DMS 273 treated with DMSO at 0.1 percent for 48 hours (cell line): ENCODE results near the gene CARNS1.

ENCODE experiments used
- DNase-seq: peaks from one replicate; lab custom pipeline; 2025; lab: John Stamatoyannopoulos, UW

The CARNS1 gene

GRCh38 chr11:67441098-67441563, 25.7 kb downstream of the CARNS1 start:
- DNase-seq: no peak

DNA sequence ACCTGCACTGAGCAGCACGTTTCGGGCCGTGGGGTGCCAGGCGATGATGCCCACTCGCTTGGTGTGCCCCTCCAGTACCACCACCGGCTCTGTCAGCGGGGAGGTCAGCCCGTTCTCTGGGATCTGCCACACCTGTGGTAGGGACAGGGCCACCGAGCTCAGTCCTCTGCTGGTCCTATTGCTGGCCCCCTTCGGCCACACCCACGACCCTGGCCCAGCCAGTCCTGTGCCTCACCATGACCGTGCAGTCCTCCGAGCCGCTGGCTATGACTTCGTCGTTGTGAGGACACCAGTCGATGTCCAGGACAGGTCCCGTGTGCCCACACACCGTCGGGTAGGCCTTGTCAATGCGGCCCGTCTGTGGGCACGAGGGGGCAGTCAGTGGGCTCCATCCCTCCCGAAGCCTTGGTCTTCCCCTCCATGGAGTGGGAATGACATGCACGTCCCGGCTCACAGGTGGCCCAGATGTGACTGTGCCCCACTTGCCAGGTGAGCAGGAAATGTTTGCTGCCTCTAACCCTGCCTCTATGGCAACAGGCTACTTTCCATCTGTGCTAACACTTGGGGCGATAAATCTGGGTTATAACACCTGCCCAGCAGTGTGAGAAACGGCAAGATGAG, 26.4 kb downstream of the CARNS1 start:
- no peak for DNase-seq

- DNase-seq: no peak
Observed at GRCh38 chr11:67442504-67443404, 27.3 kb downstream of the CARNS1 start.

- no peak for DNase-seq
Observed at GRCh38 chr11:67445515-67445914, 30.0 kb downstream of the CARNS1 start.

- no peak for DNase-seq
Observed at GRCh38 chr11:67448220-67448609, 32.7 kb downstream of the CARNS1 start.

- no peak for DNase-seq
Observed at GRCh38 chr11:67449116-67449844, 33.8 kb downstream of the CARNS1 start.

DNA sequence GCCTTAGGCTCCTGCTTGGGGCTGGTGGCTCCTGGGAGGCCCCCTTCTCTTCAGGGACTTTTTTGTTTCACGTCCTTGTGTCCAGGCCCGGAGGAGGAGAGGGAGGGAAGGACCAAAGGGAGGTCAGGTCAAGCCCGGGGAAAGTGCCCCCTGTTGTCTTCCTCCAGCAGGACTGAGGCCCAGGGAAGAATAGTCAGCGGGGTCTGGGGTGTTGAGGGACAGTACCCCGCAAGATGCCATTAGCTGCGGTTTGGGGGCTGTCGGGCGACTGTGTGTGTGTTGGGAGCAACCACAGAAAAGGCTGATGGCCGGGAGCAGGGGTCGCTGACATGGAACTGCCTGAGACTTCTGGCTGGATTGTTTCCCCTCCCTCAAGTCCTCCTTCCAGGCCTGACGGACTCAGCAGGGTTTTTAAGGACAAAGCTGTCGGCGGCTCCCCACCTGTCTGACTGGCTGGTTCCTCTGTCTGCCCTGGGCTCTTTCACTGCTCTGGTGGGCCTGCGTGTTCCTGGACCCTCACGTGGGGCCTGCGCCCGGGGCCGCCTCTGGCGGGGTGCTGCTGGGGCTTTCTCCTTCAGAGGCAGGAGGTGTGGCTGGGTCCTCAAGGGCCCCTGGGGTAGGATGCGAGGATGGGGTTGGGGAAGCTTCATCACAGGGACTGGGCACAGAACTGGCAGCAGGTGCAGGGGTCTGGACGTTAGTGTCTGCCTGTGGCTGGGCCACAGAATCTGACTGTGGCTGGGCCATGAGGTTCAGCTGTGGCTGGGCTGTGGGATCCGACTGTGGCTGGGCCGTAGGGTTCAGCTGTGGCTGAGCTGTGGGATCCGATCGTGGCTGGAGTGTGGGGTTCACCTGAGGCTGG, 35.5 kb downstream of the CARNS1 start:
- no peak for DNase-seq

DNA sequence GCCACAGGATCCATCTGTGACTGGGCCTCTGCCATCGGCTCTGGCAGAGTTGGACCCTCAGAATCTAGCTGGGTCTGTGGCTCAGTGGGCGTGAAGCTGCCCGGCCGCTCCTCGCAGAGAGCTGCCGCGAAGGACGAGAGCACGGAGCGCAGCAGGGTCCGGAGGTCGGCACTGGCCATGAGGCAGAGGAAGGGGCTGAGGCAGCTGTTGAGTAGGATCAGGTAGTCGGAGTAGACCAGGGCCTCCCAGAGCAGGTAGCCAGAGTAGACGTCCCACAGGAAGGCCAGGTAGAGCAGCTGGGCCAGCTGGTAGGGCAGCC, 36.1 kb downstream of the CARNS1 start:
- DNase-seq: no peak

DNA sequence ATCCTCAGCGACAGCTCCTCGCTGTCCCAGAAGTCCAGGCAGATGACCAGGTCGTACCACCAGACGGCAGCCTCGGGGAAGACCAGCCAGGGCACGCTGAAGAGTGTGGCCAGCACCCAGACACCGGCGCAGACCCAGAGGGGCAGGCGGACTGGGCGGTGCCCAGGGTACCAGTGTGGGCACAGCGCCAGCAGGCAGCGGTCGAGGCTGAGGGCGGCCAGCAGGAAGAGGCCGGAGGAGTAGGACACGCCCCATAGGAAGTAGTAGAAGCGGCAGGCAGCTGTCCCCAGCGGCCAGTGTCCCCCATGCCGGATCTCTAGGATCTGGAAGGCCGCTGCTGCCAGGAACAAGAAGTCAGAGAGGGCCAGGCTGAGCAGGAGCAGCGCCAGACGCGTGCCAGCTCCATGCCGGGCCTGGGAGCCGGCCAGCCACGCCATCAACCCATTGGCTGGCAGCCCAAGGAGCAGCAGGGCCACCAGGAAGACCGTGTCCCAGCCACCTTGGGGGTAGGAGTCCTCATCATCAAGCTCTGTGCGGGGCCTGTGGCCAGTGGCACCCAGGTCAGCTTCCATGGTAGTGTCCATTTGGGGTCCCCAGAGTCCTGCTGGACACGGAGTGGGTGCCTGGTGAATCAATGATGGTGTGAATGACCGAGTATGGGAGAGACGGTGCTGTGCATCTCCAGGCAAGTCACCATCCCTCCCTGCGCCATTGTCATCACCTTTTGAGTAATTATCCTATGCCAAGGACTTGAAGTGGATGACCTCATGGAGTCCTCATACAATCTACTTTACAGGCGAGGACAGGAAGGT, 36.9 kb downstream of the CARNS1 start, which contains the start of gene GPR152:
Gene GPR152 (minus strand): TSS at position 589 of the 812 bp plus-strand sequence. CDS start 5 bp downstream, at position 584.
- no peak for DNase-seq

DNA sequence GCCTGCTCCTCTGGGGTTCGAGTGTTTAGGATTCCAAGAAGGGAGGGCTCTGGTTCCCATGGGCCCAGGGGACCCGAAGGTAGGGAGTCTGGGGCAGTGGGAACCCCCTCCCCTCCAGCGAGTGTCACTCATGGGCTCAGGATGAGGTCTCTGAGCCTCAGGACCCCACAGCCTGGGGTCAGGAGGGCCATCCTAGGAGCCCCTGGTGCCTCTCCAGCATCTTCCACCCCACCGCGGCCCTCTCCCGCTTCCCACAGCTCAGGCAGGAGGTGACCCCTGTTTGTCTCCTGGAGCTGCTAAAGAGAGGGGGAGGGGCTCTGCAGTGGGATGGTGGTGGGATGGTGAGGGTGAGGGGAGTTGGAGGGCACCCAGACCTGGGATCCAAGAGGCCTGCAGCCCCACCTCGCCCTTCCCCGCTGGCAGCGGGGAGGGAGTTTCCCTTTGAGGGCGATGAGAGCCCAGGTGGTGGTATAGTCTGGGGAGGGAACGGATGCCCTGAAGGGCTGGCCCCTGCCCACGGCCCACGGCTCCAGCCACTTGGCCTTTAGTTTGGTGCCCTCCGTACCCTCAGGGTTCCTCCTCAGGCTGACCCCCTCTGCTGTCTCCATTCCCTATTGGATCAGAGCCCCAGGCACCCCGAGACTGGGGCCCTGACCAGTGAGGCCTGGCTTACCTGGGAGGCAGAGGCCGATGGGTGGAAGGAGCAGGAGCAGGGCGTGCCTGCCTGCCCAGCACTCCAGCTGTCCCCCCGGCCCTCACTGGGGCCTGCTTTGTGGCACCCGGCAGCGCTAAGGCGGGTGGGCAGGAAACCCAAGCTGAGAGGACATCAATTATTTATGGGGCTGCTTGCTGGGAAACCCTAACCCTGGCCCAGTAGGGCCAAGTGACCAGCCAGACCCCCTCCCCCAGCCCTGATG, 38.6 kb downstream of the CARNS1 start:
- DNase-seq: no peak

DNA sequence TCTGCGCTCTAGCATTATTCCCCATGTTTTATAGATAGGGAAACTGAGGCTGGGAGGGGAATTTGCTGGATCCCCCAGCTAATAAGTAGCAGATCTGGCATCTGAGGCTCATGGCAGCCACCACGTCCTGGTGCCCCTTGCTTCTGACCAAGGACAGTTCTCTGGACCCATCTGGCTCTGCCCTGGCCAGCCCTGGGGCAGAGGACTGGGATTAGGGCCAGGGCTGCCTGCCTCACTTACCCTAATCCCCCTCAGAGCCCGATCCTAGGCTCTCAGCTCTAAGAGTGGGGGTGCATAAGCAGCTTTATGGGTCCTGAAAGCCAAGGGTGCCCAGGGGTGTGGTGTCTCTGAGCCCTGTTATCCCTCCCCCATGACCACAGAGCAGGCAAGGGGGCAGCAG, 39.6 kb downstream of the CARNS1 start, which contains the start of gene CABP4:
Gene CABP4 (plus strand): TSS at position 301 of the 400 bp plus-strand sequence. CDS start 70 bp downstream, at position 371.
- DNase-seq: no peak

- DNase-seq: no peak
Observed at GRCh38 chr11:67456068-67456705, 40.7 kb downstream of the CARNS1 start.

GRCh38 chr11:67457453-67457852, 42.0 kb downstream of the CARNS1 start:
- no peak for DNase-seq

DNA sequence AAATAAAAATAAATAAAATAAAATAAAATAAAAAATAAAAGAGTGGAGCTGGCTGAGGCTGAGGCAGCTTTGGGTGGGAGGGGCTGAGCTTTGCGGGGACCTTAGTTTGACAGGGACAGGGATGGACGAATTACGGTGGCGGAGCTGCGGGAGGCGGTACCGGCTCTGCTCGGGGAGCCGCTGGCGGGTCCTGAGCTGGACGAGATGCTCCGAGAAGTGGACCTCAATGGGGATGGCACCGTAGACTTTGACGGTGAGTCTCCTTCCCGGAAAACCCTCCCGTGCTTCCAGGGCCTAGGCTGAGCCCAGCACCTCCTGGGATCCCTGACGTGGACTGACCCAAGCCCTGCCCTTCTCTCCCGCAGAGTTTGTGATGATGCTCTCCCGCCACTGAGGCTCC, 42.8 kb downstream of the CARNS1 start:
- DNase-seq: no peak

GRCh38 chr11:67463186-67463585, 47.7 kb downstream of the CARNS1 start:
- no peak for DNase-seq

DNA sequence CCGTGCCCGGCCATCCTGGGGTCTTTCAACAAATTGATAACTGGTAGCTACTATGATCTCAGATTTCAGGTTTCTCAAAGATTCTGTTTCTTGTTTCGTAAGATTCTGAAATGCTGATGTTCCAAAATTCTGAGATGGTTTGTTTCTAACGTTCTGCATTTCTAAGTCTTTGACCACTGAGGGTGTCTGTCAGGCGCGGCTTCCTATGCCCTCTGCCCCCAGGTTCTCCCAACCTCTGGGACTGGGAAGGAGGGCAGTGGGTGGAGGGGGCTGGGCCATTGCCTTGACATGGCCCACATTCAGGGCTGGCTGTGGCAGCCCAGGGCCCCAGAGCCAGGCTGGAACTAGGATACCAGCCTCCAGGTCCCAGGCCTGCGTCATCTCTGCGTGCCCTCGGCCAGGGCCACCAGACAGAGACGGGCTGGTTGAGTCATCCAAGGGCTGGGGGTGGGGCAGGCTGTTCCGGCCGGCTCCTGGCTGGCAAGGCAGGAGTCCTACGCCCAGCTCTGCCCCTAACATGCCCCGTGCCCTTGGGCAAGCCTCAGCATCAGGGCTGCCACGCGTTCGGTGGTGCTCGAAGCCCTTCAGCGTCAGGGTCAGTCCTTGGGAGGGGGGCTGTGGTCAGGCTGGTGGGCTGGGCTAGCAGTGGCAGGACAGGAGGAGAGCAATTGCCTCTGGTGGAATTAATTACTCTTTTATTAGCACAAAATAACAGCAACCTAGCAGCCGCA, 48.4 kb downstream of the CARNS1 start:
- DNase-seq: no peak

DNA sequence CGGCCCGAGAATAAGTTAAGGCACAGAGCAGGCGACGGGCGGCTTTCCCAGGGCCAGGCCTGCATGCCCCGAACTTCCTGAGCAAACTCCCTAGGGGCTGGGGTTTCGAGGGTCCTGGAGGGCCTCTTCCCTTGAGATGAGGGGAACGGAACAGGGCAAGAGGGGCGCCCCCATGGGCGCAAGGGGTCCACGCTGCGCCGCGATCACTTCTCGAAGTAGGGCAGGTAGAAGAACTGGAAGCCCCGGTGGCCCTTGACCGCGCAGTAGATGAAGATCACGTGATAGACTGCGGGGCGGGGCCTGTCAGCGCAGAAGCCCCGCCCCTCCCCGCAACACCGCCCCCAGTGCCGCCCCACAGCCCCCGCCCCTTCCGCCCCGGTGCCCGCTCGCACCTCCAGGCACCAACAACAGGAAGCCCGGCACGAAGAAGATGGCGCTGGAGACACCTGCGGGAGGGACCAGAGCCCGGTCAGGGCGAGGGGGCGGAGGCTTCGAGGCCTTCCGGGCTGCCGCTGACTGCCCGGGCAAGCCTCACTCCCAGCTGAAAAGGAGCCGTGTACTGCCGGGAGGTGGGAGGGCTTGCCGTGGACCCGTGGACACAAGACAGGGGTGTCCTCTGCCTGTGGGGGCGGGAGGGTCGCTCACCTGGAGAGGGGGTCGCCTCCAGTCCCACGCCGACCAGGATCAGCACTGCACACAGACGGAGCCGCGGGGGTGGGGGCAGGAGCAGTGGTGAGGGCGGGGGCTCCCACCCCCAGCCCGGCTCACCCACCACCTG, 49.1 kb downstream of the CARNS1 start:
- no peak for DNase-seq

GRCh38 chr11:67465189-67465510, 49.7 kb downstream of the CARNS1 start:
- no peak for DNase-seq
